NCI-H510A (cell line): ENCODE results near the gene RALB.
"Not testable (repeated sequence)": the region's sequence is repeated elsewhere in the genome, so short reads cannot be mapped to it uniquely, and the experiment has no call there.

Source experiments
- DNase-seq: peaks from one replicate; lab custom pipeline; 2025; lab: John Stamatoyannopoulos, UW

RALB gene

DNA sequence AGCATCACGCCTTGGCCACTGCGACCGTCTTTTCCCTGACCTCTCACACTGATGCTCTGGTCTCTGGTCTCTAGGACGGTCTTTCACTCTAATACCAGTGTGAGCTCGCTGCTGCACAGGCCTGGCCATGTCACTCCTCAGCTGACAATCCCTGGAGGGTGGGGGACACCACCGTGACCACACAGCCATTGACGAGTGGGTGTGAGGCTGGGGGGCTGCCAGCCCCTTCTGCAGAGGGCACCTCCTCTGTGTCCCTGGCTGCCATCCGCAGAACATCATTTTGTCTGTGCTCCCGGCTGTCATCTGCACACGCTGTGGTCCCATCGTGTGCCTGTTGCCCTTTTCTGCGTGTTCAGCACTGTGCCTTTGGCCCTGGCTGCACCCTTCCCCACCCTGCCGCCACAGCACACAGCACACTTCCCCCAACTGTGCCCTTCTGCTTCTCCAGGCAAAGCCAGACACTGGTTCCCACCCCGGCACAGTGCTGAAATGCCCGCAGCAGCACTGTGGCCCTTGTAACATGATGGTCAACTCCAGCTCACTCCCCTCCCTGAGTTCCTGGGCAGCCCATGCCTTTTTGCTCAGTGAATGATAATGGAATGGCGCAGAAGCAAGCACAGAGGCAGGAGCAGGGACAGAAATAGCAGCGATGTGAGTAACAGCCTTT, 62.8 kb downstream of the RALB start:
- DNase-seq, result no peak

GRCh38 chr2:120316071-120316470, 63.4 kb downstream of the RALB start:
- DNase-seq, result no peak

DNA sequence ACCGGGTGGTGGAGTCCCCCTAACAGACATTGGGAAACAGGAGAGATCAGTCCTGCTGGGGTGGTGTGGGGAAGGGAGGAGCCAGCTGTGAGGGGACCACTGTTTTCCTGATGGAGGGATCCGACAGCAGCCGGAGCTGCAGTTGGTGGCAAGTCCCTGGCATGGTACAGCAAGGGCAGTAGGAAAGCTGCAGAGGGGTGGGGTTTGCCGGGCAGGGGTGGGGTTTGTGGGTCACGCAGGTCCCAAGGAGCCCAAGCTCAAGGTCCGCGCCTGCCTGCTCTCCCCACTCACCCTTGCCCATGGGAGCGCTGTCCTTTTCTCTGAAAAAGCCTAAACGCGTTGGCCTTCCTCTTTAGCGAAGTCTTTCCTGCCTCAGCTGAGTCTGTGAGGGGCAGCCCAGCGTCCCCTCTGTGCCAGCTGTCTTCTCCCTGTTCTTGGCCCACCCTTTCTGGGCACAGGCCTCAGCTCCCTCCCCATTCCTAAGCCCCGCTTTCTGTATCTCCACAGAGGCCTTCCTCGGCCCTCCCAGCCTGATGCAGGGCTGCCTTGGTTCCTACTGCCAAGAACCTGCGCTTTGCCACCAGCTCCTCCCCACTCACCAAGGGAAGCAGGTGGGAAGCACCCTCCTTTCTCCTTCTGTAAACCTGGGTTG, 64.0 kb downstream of the RALB start:
- no peak for DNase-seq

- no peak for DNase-seq
These were observed 64.5 kb downstream of the RALB start for GRCh38 chr2:120317180-120317533.

GRCh38 chr2:120317916-120318315, 65.3 kb downstream of the RALB start:
- DNase-seq, result no peak

GRCh38 chr2:120318626-120319025, 66.0 kb downstream of the RALB start:
- DNase-seq, result no peak

DNA sequence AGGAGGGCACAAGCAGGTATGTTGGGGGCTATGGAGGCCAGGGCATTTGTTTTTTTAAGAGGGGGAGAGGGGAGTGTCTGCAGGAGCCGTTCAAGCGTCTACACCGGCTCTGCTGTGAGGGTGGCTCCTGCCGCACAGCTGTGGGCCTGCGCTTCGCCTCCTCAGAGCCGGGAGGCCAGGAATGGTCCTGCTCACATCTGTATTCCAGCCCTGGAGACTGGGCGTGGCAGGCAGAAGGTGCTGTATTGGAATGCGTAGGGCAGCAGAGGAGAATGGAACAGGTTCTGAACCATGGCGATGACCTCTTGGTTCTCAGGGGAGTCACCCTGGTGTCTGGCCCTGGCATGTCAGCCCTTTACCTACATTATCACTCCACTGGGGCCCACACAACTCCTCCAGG, 66.5 kb downstream of the RALB start:
- no peak for DNase-seq

- no peak for DNase-seq
These were observed 67.2 kb downstream of the RALB start for GRCh38 chr2:120319686-120320317.

- no peak for DNase-seq
These were observed 67.7 kb downstream of the RALB start for GRCh38 chr2:120320318-120320851.

DNA sequence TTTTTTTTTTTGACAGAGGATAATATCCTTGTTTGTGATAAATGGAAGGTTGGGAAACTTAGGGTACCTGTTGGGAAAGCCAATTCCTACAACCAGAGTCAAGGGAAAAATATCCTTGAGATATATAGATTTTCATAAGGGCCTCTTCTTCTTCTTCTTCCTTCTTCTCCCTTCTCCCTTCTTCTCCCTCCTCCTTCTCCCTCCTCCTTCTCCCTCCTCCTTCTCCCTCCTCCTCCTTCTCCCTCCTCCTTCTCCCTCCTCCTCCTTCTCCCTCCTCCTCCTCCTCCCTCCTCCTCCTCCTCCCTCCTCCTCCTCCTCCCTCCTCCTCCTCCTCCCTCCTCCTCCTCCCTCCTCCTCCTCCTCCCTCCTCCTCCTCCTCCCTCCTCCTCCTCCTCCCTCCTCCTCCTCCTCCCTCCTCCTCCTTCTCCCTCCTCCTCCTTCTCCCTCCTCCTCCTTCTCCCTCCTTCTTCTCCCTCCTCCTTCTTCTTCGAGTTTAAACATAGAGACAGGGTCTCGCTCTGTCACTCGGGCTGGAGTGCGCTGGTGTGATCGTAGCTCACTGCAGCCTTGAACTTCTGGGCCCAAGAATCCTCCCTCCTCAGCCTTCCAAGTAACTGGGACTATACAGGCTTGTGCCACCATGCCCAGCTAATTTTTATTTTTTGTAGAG, 68.4 kb downstream of the RALB start:
- DNase-seq, result not testable (repeated sequence)

DNA sequence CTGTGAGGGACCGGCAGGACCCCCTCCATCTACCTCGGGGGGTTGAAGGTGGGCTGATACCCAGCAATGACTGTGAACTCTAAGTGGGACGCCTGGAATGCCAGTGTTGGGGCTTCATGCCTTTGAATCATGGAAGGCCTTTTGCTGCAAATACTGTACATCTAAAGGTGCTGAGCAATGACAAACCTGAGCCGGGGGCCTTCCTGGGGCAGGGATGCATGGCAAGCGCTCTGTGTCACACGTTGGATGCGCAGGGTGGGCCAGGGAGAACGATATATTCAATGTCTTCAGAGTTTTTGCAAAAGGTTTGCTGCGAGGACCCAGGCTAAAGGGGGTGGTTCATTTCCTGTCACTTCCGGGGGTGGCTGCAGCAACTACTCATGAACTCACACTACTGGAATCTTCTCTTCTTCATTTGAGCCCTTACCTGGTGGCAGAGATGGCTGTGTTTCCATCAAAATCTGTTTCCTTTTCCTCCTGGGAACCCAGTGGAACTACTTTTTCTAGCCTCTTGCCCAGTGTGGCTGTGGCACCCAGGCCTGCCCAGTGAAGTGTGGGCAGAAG, 69.2 kb downstream of the RALB start:
- DNase-seq, result no peak

DNA sequence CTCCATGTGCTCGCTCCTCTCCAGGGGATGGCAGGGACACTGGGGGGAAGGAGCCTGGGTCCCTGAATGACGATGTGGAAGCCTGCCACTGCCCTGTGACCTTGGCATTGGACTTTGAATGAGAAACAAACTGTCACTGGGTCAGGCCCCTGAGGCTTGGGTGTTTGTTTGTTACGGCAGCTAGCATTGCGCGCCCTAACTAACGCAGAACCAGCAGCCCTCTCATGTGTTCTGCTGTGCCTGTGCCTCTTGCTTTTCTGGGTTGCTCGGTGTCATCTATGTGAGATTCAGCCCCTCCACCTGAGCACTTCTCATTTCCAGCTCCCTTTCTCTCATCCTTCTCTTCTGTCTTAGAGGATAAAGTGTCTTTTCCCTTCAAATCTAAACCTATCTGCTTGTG, 69.7 kb downstream of the RALB start:
- no peak for DNase-seq

DNA sequence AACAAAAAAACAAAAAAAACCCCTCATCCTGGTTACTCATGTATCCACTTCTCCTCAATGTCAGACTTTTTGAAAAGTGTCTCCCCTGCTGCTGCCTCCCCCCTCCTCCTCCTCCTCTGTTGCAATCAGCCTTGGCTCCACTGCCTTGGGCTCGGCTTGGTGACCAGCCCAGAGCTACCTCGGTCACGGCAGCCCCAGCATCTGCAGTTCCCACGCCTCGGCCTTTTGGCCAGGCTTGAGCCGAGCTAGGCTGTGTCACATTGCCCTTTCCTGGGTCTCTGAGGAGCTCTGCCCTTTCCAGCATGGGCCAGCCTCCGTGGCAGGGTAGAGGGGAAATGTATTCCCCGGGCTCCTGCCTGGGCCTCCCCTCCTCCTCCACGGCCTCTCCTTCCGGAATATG, 70.6 kb downstream of the RALB start:
- no peak for DNase-seq

- no peak for DNase-seq
These were observed 71.3 kb downstream of the RALB start for GRCh38 chr2:120323807-120324399.

- DNase-seq, result no peak
These were observed 72.3 kb downstream of the RALB start for GRCh38 chr2:120324933-120325332.

DNA sequence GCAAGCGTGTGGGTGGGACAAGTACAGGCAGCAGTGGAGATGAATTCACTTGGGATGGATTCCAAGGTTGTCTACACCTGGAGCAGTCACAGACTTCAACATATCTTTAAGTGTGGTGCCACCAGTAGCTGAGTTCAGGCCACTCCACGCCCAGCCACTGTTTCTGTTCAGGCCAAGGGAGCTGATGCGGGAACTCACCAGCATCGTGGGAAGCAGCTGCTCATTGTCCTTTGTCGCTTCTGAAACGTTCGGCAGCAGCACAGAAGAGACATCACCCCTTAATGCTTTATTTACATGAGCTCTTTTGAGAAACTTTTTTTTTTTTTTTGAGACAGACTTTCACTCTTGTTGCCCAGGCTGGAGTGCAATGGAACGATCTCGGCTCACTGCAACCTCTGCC, 73.4 kb downstream of the RALB start:
- no peak for DNase-seq

- DNase-seq, result no peak
These were observed 78.5 kb downstream of the RALB start for GRCh38 chr2:120330946-120331822.

- no peak for DNase-seq
These were observed 79.3 kb downstream of the RALB start for GRCh38 chr2:120331903-120332302.

GRCh38 chr2:120332384-120332783, 79.7 kb downstream of the RALB start:
- no peak for DNase-seq

DNA sequence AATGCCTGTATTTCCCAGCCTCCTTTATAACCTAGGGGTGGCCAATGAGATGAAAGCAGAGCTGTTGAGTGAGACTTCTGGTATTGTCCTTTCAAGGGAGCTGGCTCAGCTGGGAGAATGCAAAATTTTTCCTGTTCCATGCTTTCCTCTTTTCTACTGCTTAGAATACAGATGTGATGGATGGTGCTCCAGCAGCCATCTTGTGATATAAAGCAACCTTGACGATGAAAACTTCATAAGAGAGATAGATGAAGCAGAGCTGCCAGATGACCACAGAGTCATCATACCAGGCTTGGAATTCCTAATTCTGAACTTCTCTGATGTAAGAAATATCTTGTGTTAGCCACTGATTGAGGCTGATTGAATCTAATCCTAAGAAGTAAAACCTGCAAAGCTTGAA, 81.4 kb downstream of the RALB start:
- no peak for DNase-seq

GRCh38 chr2:120336749-120337148, 84.1 kb downstream of the RALB start:
- DNase-seq, result no peak
